Measurements from ENCODE around the gene KIF26A.
"Not testable (repeated sequence)": the region's sequence is repeated elsewhere in the genome, so short reads cannot be mapped to it uniquely, and the experiment has no call there.

KIF26A gene

GRCh38 chr14:104225278-104226190 is 87.1 kb downstream of the KIF26A start:
- not testable (repeated sequence) for DNase-seq

GRCh38 chr14:104226421-104227383 is 88.3 kb downstream of the KIF26A start:
- DNase-seq: no peak

GRCh38 chr14:104227806-104228205 is 89.4 kb downstream of the KIF26A start:
- DNase-seq: no peak

GRCh38 chr14:104228221-104228620 is 89.8 kb downstream of the KIF26A start:
- DNase-seq: no peak

- DNase-seq: no peak
Measured at GRCh38 chr14:104228716-104229533, 90.5 kb downstream of the KIF26A start.

- DNase-seq: no peak
Measured at GRCh38 chr14:104229534-104230055, 91.2 kb downstream of the KIF26A start.

- DNase-seq: no peak
Measured at GRCh38 chr14:104230119-104230815, 91.9 kb downstream of the KIF26A start.

Data from activated CD8-positive, alpha-beta memory T cell treated with anti-CD3 and anti-CD28 coated beads for 24 hours (primary cell).